Esophagus (tissue), 2 donors: ENCODE measurements around the gene ZDHHC22. TPM values are rescaled to one million over a fixed set of nuclear protein-coding genes. Genes with fewer than 3 reads are reported as not detected.

Source experiments
- H3K27ac ChIP-seq, 2 donors: one replicate each; pipeline ENCODE4 v1.5.1; 2013; ENCODE audit warnings: low read depth in 2 of 2, mild to moderate bottlenecking in 2 of 2, inconsistent platforms in 1 of 2, low read length in 1 of 2, moderate library complexity in 1 of 2
- H3K27me3 ChIP-seq, 2 donors: one replicate each; pipeline ENCODE4 v1.6.1; 2013; ENCODE audit warnings: low read length in 2 of 2, control low read depth in 1 of 2, mild to moderate bottlenecking in 1 of 2; ENCODE audit not compliant: insufficient read depth in 2 of 2, control insufficient read depth in 1 of 2
- H3K36me3 ChIP-seq, 2 donors: one replicate each; pipeline ENCODE4 v1.6.1; 2013; ENCODE audit warnings: low read length in 1 of 2; ENCODE audit not compliant: control insufficient read depth in 2 of 2, insufficient read depth in 2 of 2
- H3K4me1 ChIP-seq, 2 donors: one replicate each; pipeline ENCODE4 v1.6.1; 2013; ENCODE audit warnings: low read length in 1 of 2; ENCODE audit not compliant: control insufficient read depth in 2 of 2, insufficient read depth in 2 of 2
- H3K4me3 ChIP-seq, 2 donors: one replicate each; pipeline ENCODE4 v1.5.1; 2013; ENCODE audit warnings: low read length in 2 of 2, mild to moderate bottlenecking in 2 of 2, low read depth in 1 of 2, moderate library complexity in 1 of 2
- H3K9me3 ChIP-seq, 2 donors: one replicate each; pipeline ENCODE4 v1.6.1; 2013; ENCODE audit warnings: mild to moderate bottlenecking in 2 of 2, low read depth in 1 of 2, low read length in 1 of 2, moderate library complexity in 1 of 2; ENCODE audit not compliant: control insufficient read depth in 2 of 2, insufficient read depth in 1 of 2
- WGBS, 2 donors: extraction: QIAGEN DNeasy Blood & Tissue Kit; methylation state at CpG; one replicate each; pipeline ENCODE4 v1.1.7; 2013; 5-methylcytosine and 5-hydroxymethylcytosine counted together
- polyA plus RNA-seq, 2 donors: library from polyadenylated mRNA; stranded (reverse); fragments of 200-250 nt; gene quantifications; one replicate each; pipeline ENCODE4 v1.2.3, GENCODE V29; 2013
- donor health status: healthy with polysubstance abuse.
- donor health status: Bipolar disorder and iron deficiency.

ZDHHC22 gene
- polyA plus RNA-seq, 2 donors = not detected

GRCh38 chr14:77108753-77109152 lies 32.8 kb downstream of the ZDHHC22 start:
- no peaks in the 10 kb centered on the region for H3K27me3 ChIP-seq
- H3K36me3 ChIP-seq = peaks cover 7 to 11% of the 10 kb centered on the region in 2 donors
- H3K4me3 ChIP-seq = no peak overlapping the region
- WGBS, 2 donors = 86 to 93% methylated on average over 2 of the region's 2 CpGs
- no peak overlapping the region for H3K27ac ChIP-seq
- peaks cover 0 to 8% of the 10 kb centered on the region in 2 donors for H3K4me1 ChIP-seq
- no peaks in the 10 kb centered on the region for H3K9me3 ChIP-seq

- WGBS, 2 donors = 81 to 82% methylated on average over 2 of the region's 2 CpGs
- Histone ChIP-seq H3K27ac (no peak overlapping the region), H3K27me3 (no peaks in the 10 kb centered on the region)
Measured at GRCh38 chr14:77107228-77107627, 34.4 kb downstream of the ZDHHC22 start.

GRCh38 chr14:77106666-77107065 lies 34.9 kb downstream of the ZDHHC22 start:
- WGBS, 2 donors = 38 to 50% methylated on average over 3 of the region's 3 CpGs

More at GRCh38 chr14:77107228-77107627, 34.4 kb downstream of the ZDHHC22 start:
- Histone ChIP-seq H3K9me3 (no peaks in the 10 kb centered on the region), H3K4me3 (no peak overlapping the region), H3K36me3 (peaks cover 0 to 5% of the 10 kb centered on the region in 2 donors), H3K4me1 (peaks cover 4 to 10% of the 10 kb centered on the region in 2 donors)

GRCh38 chr14:77105145-77105939 lies 36.2 kb downstream of the ZDHHC22 start:
- H3K36me3 ChIP-seq = peaks cover 0 to 5% of the 10 kb centered on the region in 2 donors
- H3K4me1 ChIP-seq = peaks cover 4 to 12% of the 10 kb centered on the region in 2 donors
- WGBS, 2 donors = 66 to 67% methylated on average over 6 of the region's 6 CpGs
- no peaks in the 10 kb centered on the region for H3K27me3 ChIP-seq
- H3K4me3 ChIP-seq = no peak overlapping the region
- peak overlapping the region; percentile 14 to 51 for H3K27ac ChIP-seq
- H3K9me3 ChIP-seq = no peaks in the 10 kb centered on the region

More at GRCh38 chr14:77106666-77107065, 34.9 kb downstream of the ZDHHC22 start:
- no peaks in the 10 kb centered on the region for H3K9me3 ChIP-seq
- peaks cover 0 to 5% of the 10 kb centered on the region in 2 donors for H3K36me3 ChIP-seq
- peaks cover 4 to 10% of the 10 kb centered on the region in 2 donors for H3K4me1 ChIP-seq
- H3K27me3 ChIP-seq = no peaks in the 10 kb centered on the region
- peak overlapping the region in 1 of 2 donors; percentile 33 for H3K27ac ChIP-seq
- H3K4me3 ChIP-seq = no peak overlapping the region

- H3K27ac ChIP-seq = no peak overlapping the region
- no peaks in the 10 kb centered on the region for H3K27me3 ChIP-seq
- 84 to 88% methylated on average over 3 of the region's 3 CpGs for WGBS, 2 donors
Measured at GRCh38 chr14:77104393-77104792, 37.2 kb downstream of the ZDHHC22 start.

DNA sequence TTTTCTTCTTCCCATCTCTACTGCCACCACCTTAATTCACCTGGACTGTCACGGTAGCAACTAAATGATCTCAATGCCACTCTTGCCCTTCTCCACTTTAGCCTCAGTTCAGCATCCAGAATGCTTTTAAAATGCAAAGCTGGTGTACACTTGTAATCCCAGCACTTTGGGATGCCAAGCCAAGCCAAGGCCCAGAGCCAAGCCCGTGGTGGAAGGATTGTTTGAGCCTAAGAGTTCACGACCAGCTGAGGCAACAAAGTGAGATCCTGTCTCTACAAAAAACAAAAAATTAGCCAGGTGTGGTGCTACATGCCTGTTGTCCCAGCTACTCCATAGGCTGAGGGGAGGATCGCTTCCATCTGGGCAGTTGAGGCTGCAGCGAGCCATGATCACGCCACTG lies 37.6 kb downstream of the ZDHHC22 start:
- peak overlapping the region in 1 of 2 donors; percentile 0 for H3K27ac ChIP-seq
- peaks cover 0 to 5% of the 10 kb centered on the region in 2 donors for H3K36me3 ChIP-seq
- H3K4me1 ChIP-seq = peaks cover 4 to 12% of the 10 kb centered on the region in 2 donors
- WGBS, 2 donors = 64 to 77% methylated on average over 6 of the region's 6 CpGs
- H3K4me3 ChIP-seq = no peak overlapping the region
- no peaks in the 10 kb centered on the region for H3K9me3 ChIP-seq
- no peaks in the 10 kb centered on the region for H3K27me3 ChIP-seq

More at GRCh38 chr14:77104393-77104792, 37.2 kb downstream of the ZDHHC22 start:
- Histone ChIP-seq H3K4me1 (peaks cover 4 to 12% of the 10 kb centered on the region in 2 donors), H3K36me3 (peaks cover 0 to 5% of the 10 kb centered on the region in 2 donors), H3K4me3 (no peak overlapping the region), H3K9me3 (no peaks in the 10 kb centered on the region)

DNA sequence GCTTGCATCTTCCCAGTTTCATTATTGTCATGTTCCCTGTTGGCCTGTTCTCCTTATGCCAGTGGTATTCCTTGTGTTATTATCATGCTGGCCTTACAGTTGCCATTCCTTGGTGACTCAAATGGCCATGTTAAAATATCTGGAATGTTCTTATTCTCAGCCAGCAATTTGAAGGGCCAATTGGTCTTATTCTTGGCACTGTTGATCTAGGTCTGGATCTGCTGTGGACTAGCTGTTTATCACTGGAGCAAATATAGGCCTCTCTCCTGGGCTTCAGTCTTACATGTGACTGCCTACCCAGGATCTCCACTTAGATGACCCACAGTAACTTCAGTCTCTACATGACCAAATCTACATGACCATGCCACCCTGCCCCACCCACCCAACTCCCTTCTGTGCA lies 38.1 kb downstream of the ZDHHC22 start:
- no peaks in the 10 kb centered on the region for H3K27me3 ChIP-seq
- peaks cover 4 to 12% of the 10 kb centered on the region in 2 donors for H3K4me1 ChIP-seq
- peaks cover 0 to 3% of the 10 kb centered on the region in 2 donors for H3K36me3 ChIP-seq
- no peaks in the 10 kb centered on the region for H3K9me3 ChIP-seq
- no peak overlapping the region for H3K27ac ChIP-seq
- H3K4me3 ChIP-seq = no peak overlapping the region

DNA sequence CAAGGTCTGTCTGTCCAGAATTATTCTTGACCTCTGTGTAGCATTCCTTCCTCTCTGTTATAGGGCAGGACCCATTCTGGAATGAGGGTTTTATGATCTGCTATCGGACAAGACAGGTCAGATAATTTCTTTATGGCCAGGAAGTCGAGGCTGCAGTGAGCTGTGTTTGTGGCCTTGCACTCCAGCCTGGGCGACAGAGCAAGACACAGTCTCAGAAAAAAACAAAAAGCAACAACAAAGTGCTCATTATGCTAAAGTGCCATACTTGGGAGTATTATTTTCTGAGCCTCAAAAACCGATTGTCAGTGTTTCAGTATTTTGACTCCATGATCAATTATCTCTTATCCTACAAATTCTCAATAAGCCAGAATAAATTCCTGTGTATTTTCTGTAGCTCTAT lies 39.4 kb downstream of the ZDHHC22 start:
- Histone ChIP-seq H3K4me3 (no peak overlapping the region), H3K27ac (peak overlapping the region in 1 of 2 donors; percentile 5), H3K4me1 (peaks cover 4 to 12% of the 10 kb centered on the region in 2 donors), H3K27me3 (no peaks in the 10 kb centered on the region), H3K9me3 (no peaks in the 10 kb centered on the region), H3K36me3 (no peaks in the 10 kb centered on the region)
- 62 to 73% methylated on average over 4 of the region's 4 CpGs for WGBS, 2 donors

DNA sequence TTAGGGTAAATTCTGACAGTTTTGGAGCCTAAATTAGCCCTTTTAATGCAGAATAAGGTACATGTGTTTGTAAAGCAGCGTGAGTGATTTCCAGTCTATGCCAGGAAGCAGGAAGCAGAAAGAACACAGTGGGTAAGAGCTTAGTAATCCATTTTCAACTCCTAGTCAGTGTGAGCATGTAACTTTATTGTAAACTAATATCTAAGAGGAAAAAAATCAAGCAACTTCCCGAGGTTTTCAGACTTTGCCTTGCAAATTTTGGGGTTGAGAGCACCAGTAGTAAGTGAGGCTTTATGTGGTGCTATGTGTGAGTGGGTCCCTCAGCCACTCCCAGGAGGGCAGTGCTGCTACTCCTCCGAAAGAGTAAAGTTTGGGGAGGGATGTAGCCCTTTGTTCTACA lies 40.6 kb downstream of the ZDHHC22 start:
- peak overlapping the region in 1 of 2 donors; percentile 21 for H3K27ac ChIP-seq
- WGBS, 2 donors = 55 to 61% methylated on average over 3 of the region's 3 CpGs
- H3K9me3 ChIP-seq = no peaks in the 10 kb centered on the region
- H3K27me3 ChIP-seq = no peaks in the 10 kb centered on the region
- no peak overlapping the region for H3K4me3 ChIP-seq
- H3K36me3 ChIP-seq = no peaks in the 10 kb centered on the region
- H3K4me1 ChIP-seq = peaks cover 4 to 12% of the 10 kb centered on the region in 2 donors
